Hepatic stellate cell (primary cell): ENCODE data around the gene OSBPL10.

Experiments
- DNase-seq: peaks from one replicate; pipeline ENCODE4 v3.0.0; 2011; ENCODE audit warnings: low spot score

The OSBPL10 gene

GRCh38 chr3:31958701-31959152 lies 22.3 kb downstream of the OSBPL10 start:
- no peak for DNase-seq

DNA sequence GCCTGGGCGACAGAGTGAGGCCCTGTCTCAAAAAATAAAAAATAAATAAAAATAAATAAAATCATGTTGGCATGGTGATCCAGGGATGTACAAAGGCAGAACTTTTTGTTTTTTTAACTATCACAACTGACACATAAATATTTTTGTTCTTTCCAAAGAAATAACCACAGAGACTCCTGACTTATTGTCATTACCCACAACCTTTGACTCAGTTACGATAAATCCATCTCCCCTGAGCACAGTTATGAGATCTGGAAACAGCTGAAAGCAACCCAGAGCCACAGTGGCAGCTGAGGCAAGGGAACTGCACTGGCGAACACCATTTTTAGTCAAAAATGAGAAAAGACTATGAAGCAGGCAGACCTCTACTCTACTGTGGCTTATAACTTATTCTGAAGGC lies 24.0 kb downstream of the OSBPL10 start:
- no peak for DNase-seq

GRCh38 chr3:31955581-31955980 lies 25.5 kb downstream of the OSBPL10 start:
- DNase-seq: no peak

DNA sequence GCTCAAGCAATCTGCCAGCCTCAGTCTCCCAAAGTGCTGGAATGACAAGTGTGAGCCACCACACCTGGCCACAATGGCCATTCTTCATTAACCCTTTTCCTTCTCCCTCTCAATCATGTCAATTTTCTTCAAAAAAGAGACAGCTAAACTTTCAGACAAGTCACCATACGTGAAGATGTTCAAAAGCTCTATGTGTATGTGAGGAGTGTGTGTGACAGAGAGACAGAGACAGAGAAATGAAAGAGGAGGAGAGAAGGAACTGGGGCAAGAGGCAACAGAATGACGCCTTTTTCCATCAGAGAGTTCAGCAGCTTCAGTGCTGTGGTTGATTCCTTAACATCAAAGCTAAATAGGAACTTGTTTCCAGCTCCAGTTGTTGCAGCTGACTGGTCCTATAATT lies 27.4 kb downstream of the OSBPL10 start:
- DNase-seq: no peak

DNA sequence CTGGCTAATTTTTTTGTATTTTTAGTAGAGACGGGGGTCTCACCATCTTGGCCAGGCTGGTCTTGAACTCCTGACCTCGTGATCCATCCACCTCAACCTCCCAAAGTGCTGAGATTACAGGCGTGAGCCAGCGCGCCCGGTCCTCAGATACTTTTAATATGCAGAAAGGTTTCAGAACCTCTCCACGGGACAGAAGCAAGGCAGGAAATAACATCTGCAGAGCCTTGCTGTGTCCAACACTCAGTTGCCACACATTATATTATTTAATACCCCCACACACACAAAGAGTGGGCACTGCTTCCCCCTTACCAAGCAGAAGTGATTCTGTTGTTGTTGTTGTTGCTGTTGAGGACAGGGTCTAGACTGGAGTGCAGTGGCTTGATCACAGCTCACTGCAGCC lies 28.0 kb downstream of the OSBPL10 start:
- DNase-seq: no peak

DNA sequence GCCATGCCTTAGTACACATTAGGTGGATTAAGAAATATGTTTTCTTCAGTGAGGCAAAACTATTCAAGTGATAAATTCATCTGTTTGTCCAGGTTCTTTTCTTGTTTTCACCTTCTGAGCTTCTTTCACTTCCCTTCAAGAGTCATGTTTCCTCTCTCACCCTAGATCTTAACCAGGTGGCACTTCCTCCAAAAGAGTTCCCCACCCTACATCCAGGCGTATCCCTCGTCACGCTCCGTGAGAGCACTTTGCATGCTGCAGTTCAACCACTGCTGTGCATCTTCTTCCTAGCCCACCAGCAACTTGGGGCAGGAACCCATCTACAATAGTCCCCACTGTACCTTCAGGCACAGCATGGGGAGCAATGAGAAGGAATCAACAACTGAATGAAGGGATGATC lies 28.9 kb downstream of the OSBPL10 start:
- no peak for DNase-seq

- DNase-seq: no peak
These were observed 32.8 kb downstream of the OSBPL10 start for GRCh38 chr3:31948280-31948679.

GRCh38 chr3:31947671-31948091 lies 33.4 kb downstream of the OSBPL10 start:
- no peak for DNase-seq

DNA sequence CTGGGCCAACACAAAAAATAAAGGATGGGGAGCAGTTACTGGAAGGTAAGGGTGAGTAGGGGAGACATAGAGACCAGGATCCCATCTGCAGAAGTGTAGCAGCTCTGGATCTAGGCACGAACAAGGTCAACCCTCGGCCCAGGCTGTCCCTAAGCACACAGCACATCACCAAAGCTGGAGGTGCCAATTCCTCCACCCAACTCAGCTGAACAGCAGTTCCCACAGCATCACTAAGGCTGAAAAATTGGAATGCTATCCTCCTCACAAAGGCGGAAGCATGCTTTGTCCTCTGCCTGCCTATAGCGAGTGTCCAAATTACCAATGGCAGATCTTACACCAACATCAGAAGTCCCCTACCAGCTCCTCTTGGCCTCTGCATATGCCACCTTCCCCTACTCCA lies 33.9 kb downstream of the OSBPL10 start:
- DNase-seq: no peak

GRCh38 chr3:31946484-31947081 lies 34.5 kb downstream of the OSBPL10 start:
- no peak for DNase-seq

GRCh38 chr3:31945738-31946052 lies 35.4 kb downstream of the OSBPL10 start:
- DNase-seq: no peak

GRCh38 chr3:31943041-31943440 lies 38.0 kb downstream of the OSBPL10 start:
- DNase-seq: no peak

DNA sequence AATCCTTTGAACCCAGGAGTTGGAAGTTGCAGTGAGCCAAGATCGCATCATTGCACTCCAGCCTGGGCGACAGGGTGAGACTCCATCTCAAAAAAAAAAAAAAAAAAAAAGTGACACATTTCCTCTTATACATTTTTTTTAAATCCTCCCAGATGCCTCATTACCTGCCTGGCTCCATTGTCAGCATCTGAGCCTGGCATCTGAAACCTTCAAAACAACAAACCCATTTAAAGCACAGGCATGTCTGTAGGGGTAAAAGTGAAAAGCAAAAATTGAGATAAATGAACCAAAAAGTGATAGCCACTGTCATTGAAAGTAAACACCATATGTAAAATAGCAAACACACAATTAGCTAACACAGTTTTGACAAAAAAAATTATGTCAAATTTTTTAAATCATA lies 38.6 kb downstream of the OSBPL10 start:
- no peak for DNase-seq

GRCh38 chr3:31937225-31937624 lies 43.8 kb downstream of the OSBPL10 start:
- no peak for DNase-seq

DNA sequence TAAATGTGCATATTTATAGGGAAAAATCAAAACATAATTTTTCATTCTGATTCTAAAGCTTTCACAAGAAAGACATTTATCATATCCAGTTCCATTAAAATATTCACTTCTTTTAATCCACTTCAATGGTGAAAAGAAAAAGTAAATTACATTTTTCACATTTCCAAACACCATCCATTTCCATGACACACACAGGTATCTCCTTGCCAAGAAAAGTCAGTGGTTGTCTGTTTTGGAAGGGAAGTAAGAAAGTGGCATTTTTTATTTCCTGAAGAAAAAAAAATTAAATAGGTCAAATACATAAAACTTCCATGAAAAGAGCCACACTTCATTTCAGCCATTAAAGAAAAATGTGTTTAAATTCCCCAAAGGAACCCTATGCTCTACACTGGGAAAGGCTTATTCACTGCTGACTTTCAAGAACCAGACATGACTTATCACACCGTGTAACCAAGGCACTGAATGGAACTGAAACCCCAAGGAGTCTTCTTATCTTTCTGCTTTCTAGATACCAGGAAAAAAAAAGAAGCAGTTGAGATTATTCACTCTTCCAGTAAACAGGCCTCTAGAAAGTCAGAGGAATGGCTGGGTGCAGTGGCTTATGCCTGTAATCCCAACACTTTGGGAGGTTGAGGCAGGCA lies 44.5 kb downstream of the OSBPL10 start:
- no peak for DNase-seq

DNA sequence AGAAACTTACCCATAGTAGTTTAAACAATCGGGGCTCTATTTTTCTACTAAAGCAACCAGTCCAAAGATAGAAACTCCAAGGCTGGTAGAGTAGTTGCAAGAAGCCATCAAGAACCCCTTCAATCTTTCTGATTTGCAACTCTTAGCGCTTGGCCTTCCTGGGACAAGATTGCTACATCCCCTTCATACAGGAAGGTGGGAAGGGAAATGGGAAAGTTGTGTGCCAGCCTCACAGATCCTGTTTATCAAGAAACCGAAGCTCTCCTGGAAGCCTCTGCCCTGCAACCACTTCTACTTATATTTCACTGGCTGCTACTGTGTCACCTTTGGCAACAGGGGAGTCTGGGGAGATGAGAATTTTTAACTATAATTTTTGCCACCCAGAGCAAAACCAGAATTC lies 46.2 kb downstream of the OSBPL10 start:
- DNase-seq: no peak

- no peak for DNase-seq
These were observed 47.0 kb downstream of the OSBPL10 start for GRCh38 chr3:31934018-31934417.

- DNase-seq: no peak
These were observed 48.1 kb downstream of the OSBPL10 start for GRCh38 chr3:31932990-31933389.

DNA sequence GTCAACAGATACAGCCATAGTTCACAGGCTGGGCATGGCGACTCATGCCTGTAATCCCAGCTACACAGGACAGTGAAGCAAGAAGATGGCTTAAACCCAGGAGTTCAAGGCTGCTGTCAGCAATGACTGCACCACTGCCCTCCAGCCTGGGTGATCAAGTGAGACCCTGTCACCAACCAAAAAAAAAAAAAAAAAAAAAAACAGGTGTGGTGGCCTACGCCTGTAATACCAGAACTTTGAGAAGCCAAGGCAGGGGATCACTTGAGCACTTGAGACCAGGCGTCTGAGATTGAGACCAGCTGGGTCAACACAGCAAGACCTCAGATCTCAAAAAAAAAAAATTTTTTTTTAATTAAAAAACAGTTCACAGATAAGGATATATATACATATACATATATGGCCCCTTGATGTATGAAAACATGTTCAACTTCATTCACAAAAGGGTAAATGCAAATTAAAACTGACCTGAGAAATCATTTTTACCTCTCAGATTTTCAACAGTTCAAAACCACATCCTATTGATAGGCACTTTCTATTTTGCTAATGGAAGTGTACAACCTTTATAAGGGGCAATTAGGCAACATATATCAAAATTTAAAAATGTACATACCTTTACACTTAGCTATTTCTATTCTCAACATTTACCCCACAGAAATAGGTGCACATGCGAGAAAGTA lies 51.1 kb downstream of the OSBPL10 start:
- DNase-seq: no peak

DNA sequence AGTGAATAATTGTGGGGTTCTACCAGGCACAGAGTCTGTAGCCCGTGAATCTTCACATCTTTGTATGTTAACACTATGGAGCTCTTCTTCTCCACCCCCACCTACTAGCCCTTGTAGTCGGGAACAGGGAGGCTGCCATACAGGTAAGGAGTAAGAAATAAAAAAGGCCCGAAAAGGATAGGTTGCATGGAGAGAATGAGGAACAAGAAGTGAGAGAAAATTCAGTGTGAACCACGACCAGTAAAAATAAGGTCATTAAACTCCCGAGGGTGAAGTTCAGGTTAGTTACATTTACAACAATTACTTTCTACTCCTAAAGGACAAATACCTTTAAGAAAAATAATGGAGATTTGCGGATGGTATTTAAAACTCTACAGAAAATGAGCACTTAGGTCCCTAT lies 53.3 kb downstream of the OSBPL10 start:
- no peak for DNase-seq

GRCh38 chr3:31926543-31926942 lies 54.5 kb downstream of the OSBPL10 start:
- no peak for DNase-seq

- no peak for DNase-seq
These were observed 55.8 kb downstream of the OSBPL10 start for GRCh38 chr3:31925271-31925630.

DNA sequence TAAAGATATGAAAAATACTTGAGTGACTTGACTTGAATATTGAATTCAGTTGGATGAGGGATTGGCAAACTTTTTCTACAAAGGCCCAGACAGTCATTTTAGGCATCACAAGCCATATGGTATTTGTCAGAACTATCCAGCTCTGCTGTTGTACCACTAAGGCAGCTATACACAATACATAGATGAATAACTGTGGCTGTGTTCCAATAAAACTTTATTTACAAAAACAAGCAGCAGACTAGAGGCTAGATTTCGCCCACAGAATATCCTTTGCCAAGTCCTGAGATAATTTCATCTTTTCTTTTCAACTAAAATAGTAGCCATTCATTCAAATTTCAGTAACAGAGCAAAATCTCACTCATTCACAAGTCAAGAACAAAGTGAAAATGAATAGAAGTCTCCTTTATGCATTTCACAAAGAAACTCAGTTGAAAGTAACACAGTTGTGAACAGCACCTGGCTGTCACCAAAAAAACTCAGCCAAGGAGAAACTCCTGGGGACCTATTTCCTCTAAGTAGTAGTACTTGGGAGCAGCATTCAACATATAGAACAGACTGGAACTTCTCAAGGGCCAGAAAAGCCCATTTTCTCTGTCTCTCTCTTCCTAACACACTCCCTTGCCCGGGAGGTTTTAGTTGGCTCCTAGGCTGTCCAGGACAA lies 56.3 kb downstream of the OSBPL10 start:
- DNase-seq: no peak
